A549 (cell line): ENCODE results near the gene DNAAF2. TPM values are rescaled to one million over a fixed set of nuclear protein-coding genes. Genes with fewer than 3 reads are reported as not detected.

Experiments used
- ATOH8 ChIP-seq: fragments of 250-450 bp; sonication (Bioruptor Pico); IDR thresholded peaks from 2 replicates; pipeline ENCODE4 v1.5.0; 2020; ENCODE audit warnings: low read depth, mild to moderate bottlenecking, moderate library complexity
- BHLHE40 ChIP-seq: IDR thresholded peaks from 2 replicates; pipeline ENCODE4 v1.6.1; 2012; ENCODE audit warnings: low read depth, low read length, inconsistent platforms
- CBX2 ChIP-seq: fragments of 200-600 bp; sonication (generic); IDR thresholded peaks from 2 replicates; pipeline ENCODE4 v1.6.1; 2016; ENCODE audit warnings: low read depth, mild to moderate bottlenecking, borderline replicate concordance
- CBX8 ChIP-seq: fragments of 200-600 bp; sonication (generic); IDR thresholded peaks from 2 replicates; pipeline ENCODE4 v1.6.1; 2016
- CHD2 ChIP-seq: fragments of 150-350 bp; IDR thresholded peaks from 2 replicates; pipeline ENCODE4 v1.6.1; 2014; ENCODE audit warnings: low read length; ENCODE audit not compliant: partially characterized antibody
- CHD4 ChIP-seq: fragments of 200-600 bp; sonication (generic); IDR thresholded peaks from 2 replicates; pipeline ENCODE4 v1.6.1; 2016; ENCODE audit warnings: antibody characterized with exemption, mild to moderate bottlenecking, borderline replicate concordance
- E2F6 ChIP-seq: IDR thresholded peaks from 2 replicates; pipeline ENCODE4 v1.6.1; 2012; ENCODE audit warnings: low read depth, borderline replicate concordance
- EHF ChIP-seq: fragments of 250-450 bp; sonication (Bioruptor Pico); IDR thresholded peaks from 2 replicates; pipeline ENCODE4 v1.5.0; 2020; ENCODE audit warnings: mild to moderate bottlenecking
- EHMT2 ChIP-seq: fragments of 200-600 bp; sonication (generic); IDR thresholded peaks from 2 replicates; pipeline ENCODE4 v1.6.1; 2016; ENCODE audit warnings: antibody characterized with exemption, low read depth, mild to moderate bottlenecking, moderate library complexity
- ELK1 ChIP-seq: fragments of 150-350 bp; IDR thresholded peaks from 2 replicates; pipeline ENCODE4 v1.6.1; 2014; ENCODE audit warnings: low read depth, mild to moderate bottlenecking, low read length
- FOSB ChIP-seq: fragments of 250-450 bp; sonication (Bioruptor Pico); IDR thresholded peaks from 2 replicates; pipeline ENCODE4 v1.5.0; 2020; ENCODE audit warnings: mild to moderate bottlenecking, moderate library complexity
- FOXS1 ChIP-seq: fragments of 250-450 bp; sonication (Bioruptor Pico); IDR thresholded peaks from 2 replicates; pipeline ENCODE4 v1.5.0; 2020; ENCODE audit warnings: mild to moderate bottlenecking, moderate library complexity
- HDAC2 ChIP-seq: fragments of 200-600 bp; sonication (generic); IDR thresholded peaks from 2 replicates; pipeline ENCODE4 v1.6.1; 2016
- HEYL ChIP-seq: fragments of 250-450 bp; sonication (Bioruptor Pico); IDR thresholded peaks from 2 replicates; pipeline ENCODE4 v1.8.0; 2021; ENCODE audit warnings: mild to moderate bottlenecking, moderate library complexity
- HMGXB4 ChIP-seq: fragments of 250-450 bp; sonication (Bioruptor Pico); IDR thresholded peaks from 2 replicates; pipeline ENCODE4 v1.5.0; 2021; ENCODE audit warnings: mild to moderate bottlenecking, moderate library complexity, borderline replicate concordance
- HOXB13 ChIP-seq: fragments of 250-450 bp; sonication (Bioruptor Pico); IDR thresholded peaks from 2 replicates; pipeline ENCODE4 v1.5.0; 2020; ENCODE audit warnings: low read depth, mild to moderate bottlenecking, moderate library complexity
- JUNB ChIP-seq: fragments of >200 bp; sonication (Bioruptor Twin); formaldehyde crosslinking; IDR thresholded peaks from 2 replicates; pipeline ENCODE4 v1.6.1; 2016
- KDM1A ChIP-seq: fragments of 200-600 bp; sonication (generic); IDR thresholded peaks from 2 replicates; pipeline ENCODE4 v1.6.1; 2016; ENCODE audit warnings: low read depth, mild to moderate bottlenecking
- KDM5A ChIP-seq: fragments of 200-600 bp; sonication (generic); IDR thresholded peaks from 2 replicates; pipeline ENCODE4 v1.6.1; 2016; ENCODE audit warnings: antibody characterized with exemption, mild to moderate bottlenecking
- MAFK ChIP-seq: fragments of 450-650 bp; IDR thresholded peaks from 2 replicates; pipeline ENCODE4 v1.6.1; 2014; ENCODE audit not compliant: partially characterized antibody
- MYC ChIP-seq: IDR thresholded peaks from 2 replicates; pipeline ENCODE4 v1.6.1; 2012; ENCODE audit warnings: mild to moderate bottlenecking, inconsistent platforms, low read length, improper control_type of control experiment, borderline replicate concordance
- NFE2L2 ChIP-seq: fragments of 150-350 bp; conservative IDR thresholded peaks from 2 replicates; pipeline ENCODE4 v1.6.1; 2014; ENCODE audit warnings: low read length
- NR3C1 ChIP-seq: fragments of >200 bp; sonication (Bioruptor Twin); formaldehyde crosslinking; IDR thresholded peaks from 3 replicates; pipeline ENCODE4 v1.6.1; 2017
- PHF8 ChIP-seq: fragments of 200-600 bp; sonication (generic); IDR thresholded peaks from 2 replicates; pipeline ENCODE4 v1.6.1; 2016; ENCODE audit warnings: low read depth, mild to moderate bottlenecking, antibody characterized with exemption, moderate library complexity, borderline replicate concordance
- RAD21 ChIP-seq, 2 experiments: fragments of >200 bp in 1 of 2; sonication (Bioruptor Twin) in 1 of 2; formaldehyde crosslinking in 1 of 2; IDR thresholded peaks in 1 of 2; conservative IDR thresholded peaks in 1 of 2; 2 replicates in 1 of 2; 3 replicates in 1 of 2; pipeline ENCODE4 v1.6.1; 2012 to 2018; ENCODE audit warnings: inconsistent platforms in 1 of 2
- RARB ChIP-seq: fragments of 250-450 bp; sonication (Bioruptor Pico); IDR thresholded peaks from 2 replicates; pipeline ENCODE4 v1.8.0; 2021; ENCODE audit warnings: mild to moderate bottlenecking, moderate library complexity
- RCOR1 ChIP-seq: fragments of 150-350 bp; IDR thresholded peaks from 2 replicates; pipeline ENCODE4 v1.6.1; 2014; ENCODE audit warnings: antibody characterized with exemption, low read length, low read depth
- RFX5 ChIP-seq: fragments of 450-650 bp; IDR thresholded peaks from 2 replicates; pipeline ENCODE4 v1.7.1; 2014; ENCODE audit warnings: antibody characterized with exemption, mild to moderate bottlenecking, moderate library complexity
- RNF2 ChIP-seq: fragments of 200-600 bp; sonication (generic); IDR thresholded peaks from 2 replicates; pipeline ENCODE4 v1.6.1; 2016; ENCODE audit warnings: low read depth, mild to moderate bottlenecking, antibody characterized with exemption, moderate library complexity, borderline replicate concordance
- TFCP2L1 ChIP-seq: fragments of 250-450 bp; sonication (Bioruptor Pico); IDR thresholded peaks from 2 replicates; pipeline ENCODE4 v1.5.0; 2021; ENCODE audit warnings: mild to moderate bottlenecking
- ZC3H11A ChIP-seq: fragments of 450-650 bp; IDR thresholded peaks from 2 replicates; pipeline ENCODE4 v1.6.1; 2014; ENCODE audit warnings: antibody characterized with exemption, mild to moderate bottlenecking
- polyA plus RNA-seq, 4 experiments: library from polyadenylated mRNA; depleted of rRNA in 3 of 4; stranded (reverse); fragments of >200 nt; fragmentation: RNase III in 1 of 4; extraction: RNeasy Plus Mini Kit Qiagen cat#74134 plus additional on column Dnase treatment in 1 of 4; gene quantifications; 2 replicates in 3 of 4; 3 replicates in 1 of 4; pipeline ENCODE4 v1.2.3, GENCODE V29; 2011 to 2017
- TF ChIP-seq, protein P1 (sequence below): IDR thresholded peaks from 2 replicates; pipeline ENCODE4 v1.6.1; 2012
- TF ChIP-seq, protein P2 (sequence below): fragments of >200 bp; sonication (Bioruptor Twin); formaldehyde crosslinking; IDR thresholded peaks from 3 replicates; pipeline ENCODE4 v1.5.1; 2016
- TF ChIP-seq, protein P3 (sequence below): fragments of >200 bp; sonication (Bioruptor Twin); formaldehyde crosslinking; IDR thresholded peaks from 2 replicates; pipeline ENCODE4 v1.6.1; 2016
- TF ChIP-seq, protein P4 (sequence below): fragments of 450-650 bp; IDR thresholded peaks from 2 replicates; pipeline ENCODE4 v1.6.1; 2014; ENCODE audit warnings: antibody characterized with exemption

Gene DNAAF2
- polyA plus RNA-seq, 2 of the 4 experiments (the other 2 are of a cell fraction) = 12.1 to 14.1 TPM

DNA sequence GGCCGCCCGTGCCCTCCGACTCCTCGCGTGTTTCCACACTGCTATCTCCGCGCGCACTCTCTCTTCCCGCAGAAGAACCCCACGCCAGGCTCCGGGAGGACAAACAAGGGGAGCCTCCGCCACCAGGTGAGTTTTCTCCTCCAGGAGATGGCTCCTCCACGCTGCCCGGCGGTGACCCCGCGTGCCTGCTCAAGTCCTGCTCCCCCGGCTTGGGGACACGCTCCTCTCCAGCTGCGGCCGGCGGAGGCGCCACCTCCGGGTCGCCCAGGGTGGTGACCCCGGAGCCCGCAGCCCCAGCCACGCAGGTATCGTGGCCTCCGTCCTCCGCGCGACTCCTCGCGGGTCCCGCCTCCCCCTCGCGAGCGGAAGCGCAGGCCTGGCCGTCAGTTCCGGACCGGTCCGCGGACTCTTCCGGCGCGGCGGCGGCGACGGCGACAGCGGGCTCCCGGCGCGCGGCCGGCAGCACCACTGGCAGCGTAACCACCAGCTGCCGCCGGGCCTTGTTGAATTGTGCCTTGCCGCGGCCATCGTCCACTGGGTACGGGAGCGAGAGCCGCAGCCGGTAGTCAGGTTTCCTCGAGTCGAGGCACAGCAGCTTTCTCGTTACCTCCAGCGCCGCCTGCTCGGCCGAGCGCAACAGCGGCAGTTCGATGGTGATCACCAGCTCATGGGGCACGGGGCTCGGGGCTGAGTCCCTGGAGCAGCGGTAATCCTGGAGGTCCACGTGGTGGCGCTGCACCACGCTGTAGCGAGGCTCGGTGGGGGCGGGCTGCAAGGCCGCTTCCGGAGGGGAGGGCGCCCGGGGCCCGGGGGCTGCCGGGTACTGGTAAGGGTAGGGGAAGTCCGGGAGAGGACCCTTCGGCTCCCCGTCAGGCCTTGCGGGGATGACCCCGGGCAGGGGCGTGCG is 1.2 kb downstream of the DNAAF2 start (continued):
- no peak; the same call in 1 of the 2 replicates for TF ChIP-seq MYC
- no peak for TF ChIP-seq EHF (CRISPR knock-in tag)
- no peak for TF ChIP-seq FOXS1 (CRISPR knock-in tag)
- TF ChIP-seq HDAC2 = 0 out of 2 replicates have a peak, but pooled peaks have one; percentile 5
- TF ChIP-seq E2F6 = peak; percentile 56; the same call in 1 of the 2 replicates
- TF ChIP-seq TFCP2L1 (CRISPR knock-in tag) = no peak
- no peak for TF ChIP-seq RFX5
- no peak for TF ChIP-seq CBX8
- no peak for TF ChIP-seq CBX2
- no peak for TF ChIP-seq BHLHE40
- no peak for TF ChIP-seq NR3C1
- TF ChIP-seq HOXB13 = no peak
- TF ChIP-seq KDM1A = no peak
- no peak for TF ChIP-seq FOSB (CRISPR knock-in tag)
- TF ChIP-seq, protein P1, sequence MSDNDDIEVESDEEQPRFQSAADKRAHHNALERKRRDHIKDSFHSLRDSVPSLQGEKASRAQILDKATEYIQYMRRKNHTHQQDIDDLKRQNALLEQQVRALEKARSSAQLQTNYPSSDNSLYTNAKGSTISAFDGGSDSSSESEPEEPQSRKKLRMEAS = peak; percentile 90
- TF ChIP-seq, protein P2, sequence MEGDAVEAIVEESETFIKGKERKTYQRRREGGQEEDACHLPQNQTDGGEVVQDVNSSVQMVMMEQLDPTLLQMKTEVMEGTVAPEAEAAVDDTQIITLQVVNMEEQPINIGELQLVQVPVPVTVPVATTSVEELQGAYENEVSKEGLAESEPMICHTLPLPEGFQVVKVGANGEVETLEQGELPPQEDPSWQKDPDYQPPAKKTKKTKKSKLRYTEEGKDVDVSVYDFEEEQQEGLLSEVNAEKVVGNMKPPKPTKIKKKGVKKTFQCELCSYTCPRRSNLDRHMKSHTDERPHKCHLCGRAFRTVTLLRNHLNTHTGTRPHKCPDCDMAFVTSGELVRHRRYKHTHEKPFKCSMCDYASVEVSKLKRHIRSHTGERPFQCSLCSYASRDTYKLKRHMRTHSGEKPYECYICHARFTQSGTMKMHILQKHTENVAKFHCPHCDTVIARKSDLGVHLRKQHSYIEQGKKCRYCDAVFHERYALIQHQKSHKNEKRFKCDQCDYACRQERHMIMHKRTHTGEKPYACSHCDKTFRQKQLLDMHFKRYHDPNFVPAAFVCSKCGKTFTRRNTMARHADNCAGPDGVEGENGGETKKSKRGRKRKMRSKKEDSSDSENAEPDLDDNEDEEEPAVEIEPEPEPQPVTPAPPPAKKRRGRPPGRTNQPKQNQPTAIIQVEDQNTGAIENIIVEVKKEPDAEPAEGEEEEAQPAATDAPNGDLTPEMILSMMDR = peak; percentile 84
- TF ChIP-seq RNF2 = no peak
- peak; percentile 55 for TF ChIP-seq PHF8
- TF ChIP-seq ELK1 = no peak
- TF ChIP-seq RCOR1 = no peak
- TF ChIP-seq HEYL (CRISPR knock-in tag) = no peak
- TF ChIP-seq, protein P3, sequence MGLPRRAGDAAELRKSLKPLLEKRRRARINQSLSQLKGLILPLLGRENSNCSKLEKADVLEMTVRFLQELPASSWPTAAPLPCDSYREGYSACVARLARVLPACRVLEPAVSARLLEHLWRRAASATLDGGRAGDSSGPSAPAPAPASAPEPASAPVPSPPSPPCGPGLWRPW = no peak
- TF ChIP-seq EHMT2 = no peak
- TF ChIP-seq HMGXB4 (CRISPR knock-in tag) = no peak
- peak; percentile 7 for TF ChIP-seq CHD2
- TF ChIP-seq RARB (CRISPR knock-in tag) = no peak
- peak; percentile 62; the same call in 1 of the 2 replicates for TF ChIP-seq KDM5A
- peak; percentile 74 to 81 for TF ChIP-seq RAD21 (conservative IDR thresholded peaks at IDR 0.05 in 1 of 2, IDR thresholded peaks at IDR 0.05 in 1 of 2)
- no peak for TF ChIP-seq NFE2L2
- TF ChIP-seq ATOH8 (CRISPR knock-in tag) = no peak
- TF ChIP-seq ZC3H11A = no peak
- no peak for TF ChIP-seq MAFK
- no peak for TF ChIP-seq CHD4
- no peak for TF ChIP-seq JUNB
- TF ChIP-seq, protein P4, sequence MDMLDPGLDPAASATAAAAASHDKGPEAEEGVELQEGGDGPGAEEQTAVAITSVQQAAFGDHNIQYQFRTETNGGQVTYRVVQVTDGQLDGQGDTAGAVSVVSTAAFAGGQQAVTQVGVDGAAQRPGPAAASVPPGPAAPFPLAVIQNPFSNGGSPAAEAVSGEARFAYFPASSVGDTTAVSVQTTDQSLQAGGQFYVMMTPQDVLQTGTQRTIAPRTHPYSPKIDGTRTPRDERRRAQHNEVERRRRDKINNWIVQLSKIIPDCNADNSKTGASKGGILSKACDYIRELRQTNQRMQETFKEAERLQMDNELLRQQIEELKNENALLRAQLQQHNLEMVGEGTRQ = peak; percentile 68
